DMS53 treated with DMSO at 0.1 percent for 48 hours (cell line): Measurements from ENCODE around the gene TMX1.

ENCODE experiments used
- DNase-seq: peaks from one replicate; lab custom pipeline; 2025; ENCODE audit not compliant: unreplicated experiment; lab: John Stamatoyannopoulos, UW

Gene TMX1

DNA sequence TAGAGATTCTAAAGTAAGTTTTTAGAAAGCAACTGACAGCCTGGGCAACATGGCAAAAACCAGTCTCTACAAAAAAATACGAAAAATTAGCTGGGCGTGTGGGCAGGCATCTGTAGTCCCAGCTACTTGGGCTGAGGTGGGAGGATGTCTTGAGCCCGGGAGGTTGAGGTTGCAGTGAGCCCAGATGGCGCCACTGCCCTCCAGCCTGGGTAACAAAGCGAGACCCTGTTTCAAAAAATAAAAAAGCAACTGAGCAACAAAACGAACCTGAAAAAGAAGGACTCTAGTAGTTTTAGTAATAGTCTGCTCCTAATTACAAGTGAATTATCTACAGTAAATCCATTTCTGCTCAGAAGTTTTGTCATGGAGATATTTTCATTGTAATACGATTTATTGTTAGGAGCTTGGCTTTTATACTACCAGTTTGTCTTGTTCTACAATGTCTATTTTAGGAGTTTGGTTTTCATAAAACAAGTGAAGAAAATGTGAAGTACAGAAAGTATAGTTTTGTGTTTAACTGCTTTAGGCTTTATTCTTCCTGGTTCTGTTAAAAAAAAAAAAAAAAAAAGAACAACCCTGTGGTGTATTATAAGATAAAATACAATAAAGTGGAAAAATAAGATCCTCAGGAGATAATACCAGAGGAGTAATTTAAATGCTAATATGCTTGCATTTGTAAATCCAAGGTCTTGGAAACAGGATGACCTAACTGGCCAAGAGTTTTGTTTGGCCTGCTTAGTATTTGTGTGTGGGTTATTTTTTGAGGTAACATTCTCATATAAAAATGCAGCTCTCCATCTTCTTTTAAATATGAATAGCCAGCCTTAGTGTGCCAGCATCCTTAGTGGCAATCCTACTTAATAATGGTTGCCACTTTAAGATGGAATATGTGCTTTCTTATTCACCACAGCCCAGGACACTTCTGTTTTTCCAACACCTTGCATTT, 2.8 kb downstream of the TMX1 start:
- DNase-seq, result no peak

- no peak for DNase-seq
These were observed 4.5 kb downstream of the TMX1 start for GRCh38 chr14:51244591-51244990.

DNA sequence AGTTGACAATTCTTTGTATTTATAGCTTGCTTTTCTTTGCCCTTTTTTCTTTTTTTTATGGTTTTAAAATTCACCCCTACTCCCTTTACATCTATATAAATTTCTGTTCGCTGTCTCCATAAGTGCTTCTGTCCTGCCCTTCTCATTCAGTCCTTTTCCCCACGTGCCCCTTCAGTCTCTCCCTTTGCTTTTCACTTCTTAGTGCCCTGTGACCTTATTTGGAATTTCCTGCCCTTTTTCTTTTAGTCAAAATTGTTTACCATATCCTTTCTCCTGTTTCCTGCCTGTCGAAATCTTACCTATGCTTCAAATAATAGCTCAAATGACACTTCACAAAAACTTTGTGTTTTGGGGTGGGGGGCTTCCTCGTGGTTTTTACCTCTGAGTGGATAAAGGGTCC, 6.0 kb downstream of the TMX1 start:
- no peak for DNase-seq

- DNase-seq, result no peak
These were observed 8.3 kb downstream of the TMX1 start for GRCh38 chr14:51248016-51248987.

DNA sequence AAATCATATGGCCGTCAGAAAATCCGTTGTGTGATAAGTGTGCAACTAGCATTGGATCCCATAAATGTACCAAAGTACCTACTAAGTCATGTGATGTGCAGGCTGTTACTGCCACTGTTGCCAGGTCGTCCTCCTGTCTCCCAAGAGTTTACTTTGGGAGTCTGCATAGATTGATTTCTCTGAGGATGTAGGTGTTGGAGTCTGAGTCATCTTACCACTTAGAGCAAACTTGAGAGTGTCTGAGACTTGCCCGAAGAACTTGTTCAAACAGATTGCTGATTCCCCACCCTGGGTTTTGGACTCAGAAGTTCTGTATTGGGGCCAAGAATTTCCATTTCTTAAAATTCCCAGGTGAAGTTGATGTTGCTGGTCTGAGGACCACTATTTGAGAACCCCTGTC, 11.4 kb downstream of the TMX1 start:
- no peak for DNase-seq

DNA sequence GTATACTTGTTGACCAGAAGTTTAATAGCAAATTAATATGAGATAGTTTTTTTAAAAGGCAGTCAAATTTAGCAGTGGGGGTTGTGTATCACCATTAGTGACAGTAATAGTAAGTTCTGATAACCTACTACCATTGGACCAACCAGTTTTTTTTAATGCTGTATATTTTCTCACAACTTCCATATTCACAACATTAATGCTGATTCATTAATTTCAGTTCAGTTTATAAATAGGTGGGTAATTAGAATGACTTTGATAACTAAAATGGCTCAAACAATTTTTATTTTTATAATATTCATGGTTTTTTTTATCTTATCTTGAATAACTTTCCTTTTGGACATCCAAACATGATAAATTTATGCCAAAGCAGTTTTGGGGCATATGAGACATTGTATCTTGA, 13.8 kb downstream of the TMX1 start:
- DNase-seq, result no peak

GRCh38 chr14:51258280-51258679, 18.2 kb downstream of the TMX1 start:
- DNase-seq, result no peak

DNA sequence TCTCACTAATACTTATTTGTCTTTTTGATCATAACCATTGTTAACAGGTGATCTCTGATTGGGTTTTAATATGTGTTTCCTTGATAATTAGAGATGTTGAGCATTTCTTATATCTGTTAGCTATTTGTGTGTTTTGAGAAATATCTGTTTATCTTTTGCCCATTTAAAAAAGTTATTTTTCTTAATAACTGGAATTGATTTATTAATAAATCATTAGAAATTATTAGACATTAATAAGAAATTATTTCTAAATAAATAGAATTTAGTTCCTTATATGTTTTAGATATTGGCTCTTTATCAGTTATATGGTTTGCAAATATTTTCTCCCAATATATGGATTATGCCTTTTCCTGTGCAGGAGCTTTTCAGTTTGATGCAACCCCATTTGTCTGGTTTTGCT, 18.7 kb downstream of the TMX1 start:
- DNase-seq, result no peak

DNA sequence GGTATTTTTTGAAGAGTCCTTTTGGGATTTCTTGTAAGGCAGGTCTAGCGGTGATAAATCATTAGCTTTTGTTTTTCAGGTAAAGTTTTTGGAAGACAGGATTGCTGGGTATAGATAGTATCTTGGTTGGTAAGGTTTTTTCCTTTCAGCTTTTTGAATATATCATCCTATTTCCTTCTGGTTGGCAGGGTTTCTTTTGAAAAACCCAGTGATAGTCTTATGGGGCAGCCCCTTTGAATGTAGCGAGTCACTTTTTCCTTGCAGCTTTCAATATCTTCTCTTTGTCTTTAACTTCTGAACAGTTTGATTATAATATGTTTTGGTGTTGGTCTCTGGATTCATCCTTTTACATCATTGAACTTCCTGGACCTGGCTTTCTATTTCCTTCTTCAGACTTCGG, 20.2 kb downstream of the TMX1 start:
- no peak for DNase-seq

GRCh38 chr14:51261151-51261550, 21.1 kb downstream of the TMX1 start:
- DNase-seq, result no peak

GRCh38 chr14:51262868-51263267, 22.8 kb downstream of the TMX1 start:
- DNase-seq, result no peak

DNA sequence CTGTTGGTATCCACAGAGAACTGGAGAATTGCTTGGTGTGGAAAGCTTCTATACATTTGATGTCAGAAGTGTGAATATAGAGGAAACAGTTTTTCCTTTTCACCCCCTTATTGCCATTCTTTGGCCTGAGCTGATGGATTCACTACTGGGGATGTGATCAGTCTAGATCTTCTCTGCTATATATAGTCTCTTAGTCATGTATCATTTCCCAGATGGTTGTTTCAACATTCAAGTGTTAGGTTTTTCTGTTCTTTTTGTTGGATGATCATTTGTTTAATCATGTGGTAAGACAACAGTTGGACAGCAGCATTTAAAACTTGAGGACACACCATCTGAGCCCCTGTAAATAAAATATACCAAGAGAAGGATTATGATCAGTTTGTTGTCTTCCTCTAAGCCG, 29.6 kb downstream of the TMX1 start:
- DNase-seq, result no peak

GRCh38 chr14:51276605-51277004, 36.6 kb downstream of the TMX1 start:
- no peak for DNase-seq

GRCh38 chr14:51277753-51278415, 37.8 kb downstream of the TMX1 start:
- DNase-seq, result no peak

DNA sequence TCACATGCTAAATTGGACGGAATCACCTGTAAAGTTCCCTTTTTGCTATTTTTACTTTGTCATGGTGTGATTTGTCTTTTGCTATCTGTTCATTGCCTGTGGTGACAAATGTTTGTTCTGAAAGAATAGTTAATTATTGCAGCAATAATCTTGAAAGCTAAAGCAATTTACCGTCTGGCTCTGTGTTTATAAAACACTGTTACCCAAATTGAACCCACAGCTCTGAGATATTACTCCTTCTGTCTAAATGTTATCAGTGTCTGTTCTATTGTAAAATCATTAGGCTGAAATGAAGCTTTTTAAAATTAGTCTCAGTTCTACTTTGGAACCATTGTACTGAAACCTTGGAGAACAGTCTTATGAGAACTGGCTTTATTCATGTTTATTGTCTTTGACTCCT, 42.5 kb downstream of the TMX1 start:
- DNase-seq, result no peak

GRCh38 chr14:51283402-51284085, 43.5 kb downstream of the TMX1 start:
- peak; percentile 67 for DNase-seq

- DNase-seq, result no peak
These were observed 44.2 kb downstream of the TMX1 start for GRCh38 chr14:51284241-51284640.

- DNase-seq, result no peak
These were observed 45.1 kb downstream of the TMX1 start for GRCh38 chr14:51285120-51285519.

DNA sequence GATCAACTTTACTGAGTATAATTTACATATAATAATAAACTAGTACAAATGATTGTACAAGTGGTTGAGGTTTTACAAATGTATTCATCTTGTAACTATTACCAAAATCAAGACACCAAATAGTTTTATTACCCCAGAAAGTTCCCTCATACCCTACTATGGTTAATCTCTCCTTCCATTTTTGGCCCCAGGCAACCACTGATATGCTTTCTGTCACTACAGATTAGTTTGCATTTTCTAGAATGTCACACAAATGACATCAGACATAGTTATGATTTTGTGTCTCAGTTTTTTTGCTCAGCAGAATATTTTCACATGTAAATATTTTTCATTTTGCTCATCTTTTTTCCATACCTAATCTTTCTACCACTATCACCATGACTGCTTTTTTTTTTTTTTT, 49.1 kb downstream of the TMX1 start:
- DNase-seq, result no peak

DNA sequence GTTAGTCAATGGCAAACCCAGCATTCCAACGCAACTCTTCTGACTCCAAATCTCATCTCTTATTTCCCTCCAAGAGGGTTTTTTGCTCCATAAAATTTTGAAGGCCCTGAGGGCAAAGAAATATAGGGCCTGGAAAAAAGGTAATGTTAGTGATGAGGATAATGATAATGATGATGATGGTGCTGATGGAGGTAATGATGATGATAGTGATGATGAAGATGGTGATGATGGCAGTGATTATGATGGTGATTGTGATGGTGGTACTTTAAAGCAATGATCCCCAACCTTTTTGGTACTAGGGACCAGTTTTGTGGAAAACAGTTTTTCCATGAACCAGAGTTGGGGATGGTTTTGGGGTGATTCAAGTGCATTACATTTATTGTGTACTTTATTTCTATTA, 50.1 kb downstream of the TMX1 start:
- no peak for DNase-seq

GRCh38 chr14:51291016-51291415, 51.0 kb downstream of the TMX1 start:
- no peak for DNase-seq
